Renal cortex interstitium (tissue), 15 donors: Measurements from ENCODE around the gene LRAT. TPM values are rescaled to one million over a fixed set of nuclear protein-coding genes. Genes with fewer than 3 reads are reported as not detected.
"Not testable (repeated sequence)": the region's sequence is repeated elsewhere in the genome, so short reads cannot be mapped to it uniquely, and the experiment has no call there.

Experiments
- DNase-seq, 11 donors: peaks; one replicate each; pipeline ENCODE4 v3.0.0-alpha.2; 2013; ENCODE audit warnings: low read depth in 9 of 11, low spot score in 4 of 11; ENCODE audit errors: extremely low read depth in 1 of 11
- long read RNA-seq, 16 experiments: transcript quantifications; one replicate each; lab custom pipeline, GENCODE V29; 2026
- polyA plus RNA-seq, 3 donors: library from polyadenylated mRNA; unstranded; fragments of 120-200 nt; gene quantifications; one replicate each; pipeline ENCODE4 v1.2.1, GENCODE V29; 2013; ENCODE audit not compliant: insufficient read length in 3 of 3

The LRAT gene
- 1 to 10 TPM in 1 of 3 donors, under 1 TPM in 2; 0.69 to 1.4 (median 0.77) TPM for polyA plus RNA-seq
- long read RNA-seq, donor 1: 0 reads
- long read RNA-seq, donor 2: 0 reads
- long read RNA-seq, donor 3: 0 reads
- long read RNA-seq, donor 4: 0 reads
- long read RNA-seq, donor 5: 0 reads
- long read RNA-seq, donor 6, full-length matches to known transcripts: 1 of 1 reads
- long read RNA-seq, donor 6, partial matches to known transcripts: 0 of 1 reads
- long read RNA-seq, donor 6, other reads (novel, unspliced or antisense): 0 of 1 reads
- long read RNA-seq, donor 7: 0 reads
- long read RNA-seq, donor 8: 0 reads
- long read RNA-seq, donor 9: 0 reads
- long read RNA-seq, donor 10: 0 reads
- long read RNA-seq, donor 11: 0 reads
- long read RNA-seq, donor 12: 0 reads
- long read RNA-seq, donor 13: 0 reads
- long read RNA-seq, donor 14: 0 reads
- long read RNA-seq, donor 15: 0 reads
- long read RNA-seq, donor 16, partial matches to known transcripts: 0 of 1 reads
- long read RNA-seq, donor 16, other reads (novel, unspliced or antisense): 0 of 1 reads

DNA sequence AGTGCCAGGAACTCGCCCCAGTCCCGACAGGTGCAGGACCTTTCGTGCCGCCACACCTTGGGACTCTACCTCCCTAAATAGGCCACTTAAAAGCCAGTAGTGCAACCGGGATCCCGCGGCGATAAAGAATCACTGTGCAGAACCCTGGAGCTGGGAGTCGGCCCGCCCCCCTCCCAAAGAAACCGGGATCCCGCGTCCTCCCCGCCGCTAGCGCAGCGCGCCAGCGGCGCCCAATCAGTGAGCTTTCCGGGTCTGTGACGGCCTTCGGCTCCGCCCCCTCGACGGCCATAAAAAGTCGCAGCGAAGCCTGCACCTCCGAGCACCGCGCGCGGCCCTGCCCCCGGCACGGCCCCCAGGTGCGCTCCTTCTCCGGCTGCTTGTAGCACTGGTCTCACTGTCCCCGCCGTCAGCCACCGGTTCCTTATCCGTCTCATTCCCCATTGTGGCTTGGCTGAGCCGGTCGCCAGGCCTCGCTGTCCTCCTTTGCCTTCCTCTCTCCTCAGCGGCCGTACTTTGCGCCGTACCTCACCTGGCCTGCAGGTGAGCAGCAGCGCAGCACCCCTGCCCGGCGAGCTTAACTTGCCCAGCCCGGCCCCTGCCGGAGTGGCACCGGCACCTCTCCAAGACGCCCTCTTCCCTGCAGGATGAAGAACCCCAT lies at the start of gene LRAT:
TSS of gene LRAT (plus strand) at position 318 of the 658 bp plus-strand sequence. CDS start at position 645, 327 bp downstream.
- peak in 6 of 11 donors; percentile 26 to 49 (median 44) for DNase-seq

DNA sequence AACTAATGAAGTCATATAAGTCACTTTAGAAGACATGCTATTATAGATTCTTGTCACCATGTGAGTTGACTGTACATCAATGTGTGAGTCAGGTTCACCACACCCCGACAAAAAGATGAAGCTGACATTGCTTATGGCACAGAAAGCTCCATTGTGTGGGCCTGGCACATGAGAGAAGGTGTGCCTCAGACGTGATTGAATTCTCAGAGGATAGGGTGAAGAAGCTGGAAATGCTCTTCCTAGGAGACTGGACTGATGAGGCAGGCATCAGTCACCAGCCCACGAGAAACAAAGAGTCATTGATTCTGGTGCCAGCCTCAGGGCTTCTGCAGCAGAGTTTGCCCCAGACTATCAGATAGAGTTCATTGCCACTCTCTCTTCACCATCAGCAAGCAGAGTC lies 35.9 kb upstream of the LRAT start:
- DNase-seq: no peak

DNA sequence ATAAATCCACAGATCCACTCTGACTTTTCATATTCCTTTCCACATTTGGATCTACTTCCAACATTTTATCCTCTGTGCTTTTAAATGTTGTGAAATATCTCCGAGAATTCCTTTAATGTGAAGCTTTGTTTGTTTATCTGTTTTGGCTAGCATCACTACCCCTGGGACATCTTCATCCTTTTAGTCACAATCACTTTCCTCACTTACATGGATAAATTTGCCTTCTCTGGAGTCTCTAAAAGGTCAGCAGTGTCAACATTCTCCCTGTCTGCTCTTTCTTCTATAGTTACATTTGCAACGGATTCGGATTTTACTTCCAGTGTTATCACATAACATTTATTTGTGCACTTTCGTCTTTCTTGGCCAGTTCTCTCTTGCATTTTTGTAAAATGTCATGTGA lies 34.2 kb upstream of the LRAT start:
- no peak for DNase-seq

DNA sequence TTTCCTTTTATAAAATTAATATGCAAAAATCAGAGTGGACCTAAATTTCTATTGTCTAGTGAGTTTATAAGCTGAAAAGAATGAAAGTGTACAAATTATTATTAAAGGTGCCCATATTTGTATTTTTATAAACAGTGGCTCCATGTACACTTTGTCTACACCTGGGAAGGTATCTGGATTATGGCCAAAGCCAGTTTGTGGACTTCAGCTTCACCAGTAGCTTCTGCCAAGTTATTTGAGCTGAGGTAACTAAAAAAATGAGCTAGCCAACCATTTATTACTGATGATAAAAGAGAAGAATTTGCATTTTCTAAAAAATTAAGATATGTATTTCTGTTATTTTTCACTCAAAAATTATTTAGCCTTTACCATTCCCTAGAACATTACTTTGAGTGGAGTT lies 32.3 kb upstream of the LRAT start:
- no peak for DNase-seq

DNA sequence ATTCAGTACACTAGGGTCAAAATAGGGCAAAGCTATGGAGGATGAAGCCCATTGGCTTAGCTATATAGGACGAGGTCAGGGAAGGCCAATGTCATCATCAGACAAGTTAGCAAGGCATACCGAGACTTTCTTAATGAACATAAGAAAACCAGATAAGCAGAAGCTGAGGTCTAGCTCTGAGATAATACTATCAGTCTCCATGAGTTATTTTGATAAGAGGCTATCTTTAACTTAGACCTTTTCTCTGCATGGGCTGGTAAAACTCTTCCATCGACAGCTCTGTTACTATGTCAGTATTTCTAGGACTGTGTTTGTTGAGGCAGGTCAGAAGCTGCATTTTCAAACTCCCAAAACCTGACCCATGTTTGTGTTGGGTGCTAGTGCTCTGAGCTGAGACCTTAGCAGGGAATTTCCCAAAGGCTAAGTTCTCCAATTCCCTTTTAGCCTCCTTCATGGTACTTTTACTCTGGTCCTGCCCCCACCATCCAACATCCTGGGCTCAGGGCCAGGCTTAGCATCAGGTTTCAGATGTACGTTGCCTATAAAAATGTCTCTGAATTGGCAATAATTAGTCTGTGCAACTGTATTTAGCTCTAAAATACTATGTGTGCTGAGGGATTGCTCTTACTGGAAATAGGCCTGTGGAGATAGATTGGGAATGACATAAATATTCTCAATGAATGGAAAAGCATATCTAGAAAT lies 29.3 kb upstream of the LRAT start:
- DNase-seq: no peak

DNA sequence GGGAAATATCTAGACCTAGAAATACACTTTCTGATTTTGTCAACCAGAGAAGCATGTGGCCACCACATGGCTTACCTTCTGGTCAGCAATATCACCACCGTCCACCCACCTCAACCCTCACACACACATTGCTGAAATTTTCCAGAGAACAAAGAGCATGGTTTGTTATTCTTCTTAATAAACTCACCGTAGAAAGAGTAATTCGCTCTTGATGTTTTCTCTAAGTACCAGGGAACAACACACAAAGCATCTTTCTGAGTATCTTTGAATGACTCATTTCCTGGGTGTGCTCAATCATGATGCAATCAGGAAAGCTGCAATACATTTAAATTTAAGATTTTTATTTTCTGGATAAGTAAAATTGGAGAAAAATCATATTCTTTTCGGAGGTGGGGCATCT lies 24.7 kb upstream of the LRAT start:
- DNase-seq: no peak

DNA sequence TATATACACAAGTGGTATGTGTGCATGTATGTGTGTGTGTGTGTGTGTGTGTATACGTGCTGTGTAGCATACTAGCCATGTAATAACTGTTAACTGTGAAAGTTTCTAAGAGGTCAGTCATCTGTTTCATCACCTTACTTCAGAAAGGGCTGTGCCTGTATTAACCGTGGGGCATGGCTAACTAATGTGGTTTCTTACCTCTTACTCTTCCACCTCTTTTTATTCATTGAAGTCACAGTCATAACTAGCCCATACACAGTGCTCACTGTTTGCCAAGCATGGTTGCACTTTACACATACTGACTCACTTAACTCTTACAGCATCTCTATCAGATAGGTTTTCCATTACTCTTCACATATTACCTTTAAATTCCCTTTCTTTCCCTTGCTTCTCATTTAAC lies 23.7 kb upstream of the LRAT start:
- DNase-seq: no peak

DNA sequence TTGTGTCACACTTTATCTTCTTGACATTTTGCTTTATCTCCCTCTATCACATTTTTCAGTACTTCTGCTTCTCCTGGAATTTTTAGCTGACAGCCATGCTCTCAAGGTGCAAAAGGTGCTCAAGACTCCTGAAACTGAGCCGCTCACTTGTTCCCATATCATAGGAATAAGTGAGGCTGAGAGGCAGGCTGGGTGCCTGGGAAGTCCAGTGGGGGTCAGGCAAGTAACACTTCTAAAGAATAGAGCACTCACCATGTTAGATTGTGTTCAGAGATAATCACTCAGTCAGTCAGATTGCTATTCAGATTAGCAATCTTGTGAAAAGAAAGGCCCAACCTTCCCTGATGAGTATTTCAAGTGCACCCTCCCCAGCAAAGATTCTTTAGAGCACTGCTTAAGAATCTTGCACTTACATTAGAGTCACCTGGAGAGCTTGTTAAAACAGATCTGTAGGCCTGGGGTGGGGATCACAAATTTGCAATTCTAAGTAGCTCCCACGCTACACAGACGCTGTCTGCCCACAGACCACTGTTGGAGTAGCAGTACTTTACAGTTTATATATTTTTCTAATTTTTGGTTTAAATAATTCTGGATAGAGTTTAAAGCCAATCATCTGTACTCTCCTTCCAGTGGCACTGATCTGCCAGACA lies 23.1 kb upstream of the LRAT start:
- DNase-seq: no peak

DNA sequence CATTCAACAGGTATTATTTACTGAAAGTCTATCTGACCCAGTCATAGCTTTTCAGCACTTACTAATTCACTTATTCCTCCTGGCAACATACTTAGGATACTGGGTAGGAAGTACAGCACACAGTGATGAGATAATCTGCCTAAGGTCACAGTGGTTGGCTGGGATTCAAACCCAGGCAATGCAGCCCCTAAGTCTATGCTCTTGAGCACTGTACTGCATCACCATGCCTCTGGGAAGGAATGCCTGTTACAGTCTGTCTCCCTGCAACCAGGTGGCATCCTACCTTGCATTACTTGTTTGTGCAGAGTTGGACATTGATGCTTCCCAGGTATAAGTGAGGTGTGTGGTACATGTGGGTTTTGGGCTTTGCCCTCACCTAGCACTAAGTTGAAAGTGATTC lies 21.5 kb upstream of the LRAT start:
- DNase-seq: no peak

DNA sequence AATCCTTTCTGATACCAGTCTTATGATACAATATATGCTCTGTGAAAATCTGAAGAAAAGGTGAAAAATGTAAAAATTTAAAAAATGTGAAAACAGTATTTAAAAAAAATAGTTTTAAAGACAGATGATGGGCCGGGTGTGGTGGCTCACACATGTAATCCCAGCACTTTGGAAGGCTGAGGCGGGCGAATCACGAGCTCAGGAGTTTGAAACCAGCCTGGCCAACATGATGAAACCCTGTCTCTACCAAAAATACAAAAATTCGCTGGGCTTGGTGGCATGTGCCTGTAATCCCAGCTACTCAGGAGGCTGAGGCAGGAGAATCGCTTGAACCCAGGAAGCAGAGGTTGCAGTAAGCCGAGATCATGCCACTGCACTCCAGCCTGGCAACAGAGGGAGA lies 20.2 kb upstream of the LRAT start:
- not testable (repeated sequence) for DNase-seq

DNA sequence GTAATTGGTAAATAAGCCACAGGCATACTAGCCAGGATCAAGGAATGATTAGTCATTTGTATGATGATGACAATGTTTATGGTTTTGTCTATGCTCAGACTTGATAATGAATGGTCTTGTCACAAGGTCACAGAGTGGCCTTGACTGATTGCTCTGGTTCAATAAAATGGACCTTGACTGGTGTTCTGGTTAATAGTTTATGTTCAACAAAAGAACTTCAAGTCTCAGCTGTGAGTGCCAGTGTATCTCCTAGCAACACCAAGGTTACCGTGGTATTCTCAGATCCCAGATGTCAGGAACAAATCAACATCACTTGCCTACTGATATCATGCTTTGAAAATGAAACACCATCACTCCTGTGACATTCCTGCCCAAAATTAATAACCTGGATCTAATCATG lies 16.3 kb upstream of the LRAT start:
- no peak for DNase-seq

DNA sequence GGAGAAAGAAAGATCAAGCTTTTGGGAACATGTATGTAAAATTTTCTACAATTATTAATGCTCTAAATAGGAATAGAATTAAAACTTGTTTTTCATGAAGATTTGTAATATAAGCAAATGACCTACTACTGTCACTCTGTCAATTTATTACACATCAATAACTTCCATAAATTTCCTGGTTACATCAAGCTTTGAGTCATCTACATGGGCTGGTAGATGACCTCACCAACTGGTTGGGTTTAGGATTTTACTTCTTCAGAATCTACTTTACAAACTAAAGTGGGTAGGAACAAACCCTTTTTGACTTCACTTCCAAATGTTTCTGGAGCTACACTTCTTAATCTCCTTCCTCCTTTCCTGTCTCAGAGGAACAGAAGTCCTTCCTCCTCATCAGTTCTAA lies 12.0 kb upstream of the LRAT start:
- no peak for DNase-seq

DNA sequence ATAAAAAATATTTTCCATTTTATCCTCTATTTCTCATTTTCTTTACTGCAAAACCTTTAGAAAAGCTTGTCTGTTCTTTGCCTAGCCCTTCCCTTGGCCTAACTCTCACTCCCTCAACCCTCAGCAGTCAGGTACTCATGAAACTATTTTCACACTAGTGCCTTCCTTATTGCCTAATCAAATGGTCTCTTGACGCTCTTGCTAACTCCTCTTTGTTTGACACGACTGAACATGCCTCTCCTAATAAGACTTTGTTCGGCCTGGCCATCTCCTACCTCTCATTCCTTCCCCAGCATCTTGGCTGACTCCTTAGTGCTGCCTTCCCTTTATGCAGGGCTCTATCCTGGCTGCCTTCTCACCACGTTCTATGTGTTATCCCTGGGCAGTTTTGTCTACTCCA lies 11.1 kb upstream of the LRAT start:
- DNase-seq: no peak

DNA sequence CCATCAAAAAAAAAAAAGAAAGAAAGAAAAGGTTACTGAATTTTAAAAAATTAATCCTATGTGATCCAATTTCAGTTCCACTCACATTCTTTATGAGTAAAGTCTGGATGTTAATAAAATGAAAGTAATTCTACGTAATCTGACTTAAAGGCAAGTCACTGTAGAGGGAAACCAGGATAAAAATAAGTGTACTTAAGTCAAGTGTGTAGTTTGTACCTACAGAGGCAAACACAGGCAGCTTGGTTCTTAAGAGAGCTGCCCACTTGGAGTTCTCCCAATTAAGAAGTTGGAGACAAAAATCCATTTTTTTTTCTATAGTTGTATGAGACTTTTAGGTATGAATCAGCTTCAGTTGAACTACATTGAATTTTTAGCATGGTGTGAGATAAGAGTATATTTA lies 7.0 kb upstream of the LRAT start:
- no peak for DNase-seq

DNA sequence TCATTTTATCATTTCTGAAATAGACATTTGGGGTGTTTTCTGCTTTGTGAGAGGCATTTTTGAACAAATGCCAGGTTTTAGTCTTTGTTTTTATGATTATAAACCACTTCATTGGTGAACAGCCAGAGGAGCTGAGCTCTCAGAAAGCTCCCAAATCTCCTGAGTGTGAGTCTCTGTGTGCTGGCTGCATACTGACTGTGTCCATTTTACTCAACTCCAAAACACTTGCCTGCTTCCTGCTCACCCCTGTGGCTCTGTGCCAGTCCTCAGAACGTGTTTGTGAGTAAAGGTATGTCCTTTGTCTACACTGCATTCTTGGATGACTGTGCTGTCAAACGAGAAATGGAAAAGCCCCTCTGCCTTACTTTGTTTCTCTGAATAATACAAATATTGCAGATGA lies 5.4 kb upstream of the LRAT start:
- DNase-seq: no peak

DNA sequence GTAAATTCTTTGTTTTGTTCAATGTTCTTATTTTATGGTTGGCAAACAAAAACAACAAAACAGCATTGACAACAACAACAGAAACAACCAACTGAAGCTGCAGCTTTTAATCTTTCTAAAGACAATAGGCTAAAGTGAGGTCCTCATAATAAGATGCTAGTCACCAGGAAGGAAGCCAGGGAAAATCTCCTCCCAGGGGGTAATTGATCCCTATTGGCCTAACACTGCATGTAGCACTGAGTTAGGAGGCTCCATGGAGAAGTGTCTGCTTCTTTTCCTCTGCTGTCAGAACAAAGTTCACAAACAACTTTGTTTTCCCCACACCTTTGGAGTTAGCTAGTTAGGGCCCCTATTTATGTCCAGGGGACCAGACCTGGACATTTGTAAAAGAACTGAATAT lies 4.7 kb upstream of the LRAT start:
- DNase-seq: no peak

DNA sequence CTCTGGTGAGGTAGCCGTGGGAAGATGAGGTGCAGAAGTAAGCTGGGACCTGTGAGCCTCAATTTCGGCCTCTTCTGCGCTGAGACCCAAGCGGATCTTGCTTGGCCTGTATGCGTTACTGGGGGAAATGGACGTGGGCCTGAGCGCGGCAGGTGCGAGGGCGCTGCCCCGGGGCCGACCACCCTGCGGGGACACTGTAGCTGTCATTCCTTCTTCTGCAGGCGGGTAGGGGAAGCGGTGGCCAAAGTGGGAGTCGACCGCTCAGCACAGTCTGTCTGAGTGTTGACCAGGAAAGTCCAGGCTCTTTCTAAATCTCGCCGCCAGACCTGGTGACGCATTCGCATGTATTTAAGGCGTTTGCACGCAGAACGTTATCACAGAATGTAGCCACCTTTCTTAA lies 3.3 kb upstream of the LRAT start:
- no peak for DNase-seq

DNA sequence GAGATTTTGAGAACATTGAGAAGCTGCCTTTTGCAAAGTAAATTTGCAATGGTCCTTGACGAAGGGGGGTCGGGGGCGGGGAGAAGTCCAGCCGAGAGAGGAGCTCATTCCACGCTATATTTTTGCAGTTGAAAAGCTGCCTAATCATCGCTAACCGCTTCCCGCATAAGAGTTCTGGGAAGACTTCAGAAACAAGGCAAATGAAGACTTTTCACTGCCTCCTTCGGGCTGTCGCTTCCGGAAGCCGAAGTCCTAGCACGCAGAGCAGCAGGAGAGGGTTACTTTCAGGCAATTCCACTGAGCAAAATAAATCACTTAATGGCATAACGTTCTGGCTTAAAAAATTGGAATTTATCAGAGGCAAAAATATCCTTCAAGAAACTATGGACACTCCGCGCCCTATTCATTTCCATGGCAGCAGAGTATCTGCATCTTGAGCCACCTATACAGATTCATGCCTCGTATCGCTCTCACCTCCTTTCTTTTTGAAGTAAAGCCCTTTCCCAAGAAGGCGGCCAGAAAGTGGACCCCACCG lies 2.6 kb upstream of the LRAT start:
- DNase-seq: no peak
